Activated CD8-positive, alpha-beta memory T cell treated with anti-CD3 and anti-CD28 coated beads, Interleukin-2, amount 50 U/mL, for 48 hours (primary cell): ENCODE data around the gene PEMT.

Source experiments
- DNase-seq: peaks from one replicate; pipeline ENCODE4 v3.0.0-alpha.2; 2020

The PEMT gene

GRCh38 chr17:17603895-17604225, 12.4 kb upstream of the PEMT start:
- no peak for DNase-seq

- DNase-seq = no peak
Observed at GRCh38 chr17:17603178-17603894, 11.8 kb upstream of the PEMT start.

- DNase-seq = no peak
Observed at GRCh38 chr17:17599965-17600364, 8.5 kb upstream of the PEMT start.

- no peak for DNase-seq
Observed at GRCh38 chr17:17598003-17598402, 6.5 kb upstream of the PEMT start.

- no peak for DNase-seq
Observed at GRCh38 chr17:17595755-17596154, 4.2 kb upstream of the PEMT start.

GRCh38 chr17:17593222-17593620, 1.7 kb upstream of the PEMT start:
- DNase-seq = no peak

GRCh38 chr17:17590883-17591354, 589 bp downstream of the PEMT start:
- peak; percentile 58 for DNase-seq

GRCh38 chr17:17590141-17590751, 1.3 kb downstream of the PEMT start:
- no peak for DNase-seq

- DNase-seq = no peak
Observed at GRCh38 chr17:17587614-17588337, 3.7 kb downstream of the PEMT start.

GRCh38 chr17:17582372-17582771, 9.1 kb downstream of the PEMT start:
- DNase-seq = no peak

GRCh38 chr17:17581509-17581908, 10.0 kb downstream of the PEMT start:
- no peak for DNase-seq

- DNase-seq = no peak
Observed at GRCh38 chr17:17580662-17581470, 10.6 kb downstream of the PEMT start.

GRCh38 chr17:17579691-17580090, 11.8 kb downstream of the PEMT start:
- no peak for DNase-seq

- DNase-seq = no peak
Observed at GRCh38 chr17:17577373-17577772, 14.1 kb downstream of the PEMT start.

GRCh38 chr17:17576772-17577234, 14.7 kb downstream of the PEMT start:
- DNase-seq = no peak

GRCh38 chr17:17575360-17576251, 15.9 kb downstream of the PEMT start:
- DNase-seq = no peak

- DNase-seq = no peak
Observed at GRCh38 chr17:17573912-17574311, 17.6 kb downstream of the PEMT start.

- DNase-seq = no peak
Observed at GRCh38 chr17:17572010-17572785, 19.3 kb downstream of the PEMT start.

GRCh38 chr17:17570798-17571716, 20.5 kb downstream of the PEMT start:
- DNase-seq = no peak
